NCI-H345 (cell line): ENCODE measurements around the gene AFAP1.
A peak's percentile ranks its signal among the peaks of the same experiment; 100 is the strongest.

ENCODE experiments used
- DNase-seq: peaks from one replicate; lab custom pipeline; 2025; lab: John Stamatoyannopoulos, UW

AFAP1 gene

GRCh38 chr4:7803992-7804755, 135.5 kb downstream of the AFAP1 start:
- DNase-seq: peak; percentile 44

- no peak for DNase-seq
Observed at GRCh38 chr4:7803371-7803770, 136.3 kb downstream of the AFAP1 start.

- peak; percentile 30 for DNase-seq
Observed at GRCh38 chr4:7802093-7802726, 137.5 kb downstream of the AFAP1 start.

- DNase-seq: no peak
Observed at GRCh38 chr4:7801641-7802040, 138.0 kb downstream of the AFAP1 start.

GRCh38 chr4:7801001-7801400, 138.7 kb downstream of the AFAP1 start:
- DNase-seq: no peak

- DNase-seq: no peak
Observed at GRCh38 chr4:7800410-7800809, 139.3 kb downstream of the AFAP1 start.

GRCh38 chr4:7799736-7800135, 139.9 kb downstream of the AFAP1 start:
- no peak for DNase-seq

GRCh38 chr4:7799306-7799705, 140.4 kb downstream of the AFAP1 start:
- DNase-seq: no peak

GRCh38 chr4:7798178-7798995, 141.3 kb downstream of the AFAP1 start:
- DNase-seq: no peak

GRCh38 chr4:7797330-7797729, 142.3 kb downstream of the AFAP1 start:
- no peak for DNase-seq

- DNase-seq: no peak
Observed at GRCh38 chr4:7795983-7796382, 143.7 kb downstream of the AFAP1 start.

GRCh38 chr4:7793186-7793585, 146.5 kb downstream of the AFAP1 start:
- DNase-seq: no peak

GRCh38 chr4:7792616-7793015, 147.0 kb downstream of the AFAP1 start:
- no peak for DNase-seq

GRCh38 chr4:7790999-7791398, 148.7 kb downstream of the AFAP1 start:
- no peak for DNase-seq

- DNase-seq: no peak
Observed at GRCh38 chr4:7790023-7790422, 149.6 kb downstream of the AFAP1 start.

GRCh38 chr4:7788694-7789425, 150.8 kb downstream of the AFAP1 start:
- no peak for DNase-seq

- DNase-seq: no peak
Observed at GRCh38 chr4:7788193-7788592, 151.5 kb downstream of the AFAP1 start.

- no peak for DNase-seq
Observed at GRCh38 chr4:7787681-7788141, 151.9 kb downstream of the AFAP1 start.

- DNase-seq: no peak
Observed at GRCh38 chr4:7787067-7787466, 152.6 kb downstream of the AFAP1 start.

GRCh38 chr4:7786517-7786916, 153.1 kb downstream of the AFAP1 start:
- no peak for DNase-seq

GRCh38 chr4:7786040-7786439, 153.6 kb downstream of the AFAP1 start:
- DNase-seq: no peak

- DNase-seq: no peak
Observed at GRCh38 chr4:7785017-7785416, 154.6 kb downstream of the AFAP1 start.
